GM12878 (cell line): ENCODE data around the gene NT5C1A. TPM values are rescaled to one million over a fixed set of nuclear protein-coding genes. Genes with fewer than 3 reads are reported as not detected.

Experiments used
- ATAC-seq: fragments of 200-7000 bp; cut with Tn5 transposase; 3 replicates; pipeline ENCODE4 v1.9.1; 2020; ENCODE audit warnings: mild to moderate bottlenecking, moderate library complexity
- BruUV-seq: library from RNA; stranded (reverse); fragments of 400-500 nt; replicated peaks from 2 replicates; lab custom pipeline; 2021; lab: Mats Ljungman, UMichigan
- CTCF ChIA-PET: fragments of 300-600 bp; sonication (Branson Sonifier 250); formaldehyde crosslinking; extraction: SDS; loops from one replicate; lab custom pipeline; 2021; ENCODE audit warnings: inconsistent platforms; lab: Yijun Ruan, JAX
- POLR2A ChIA-PET: fragments of 350-600 bp; formaldehyde crosslinking; extraction: SDS; loops from one replicate; lab custom pipeline; 2021; ENCODE audit warnings: inconsistent platforms; lab: Charles Lee
- RAD21 ChIA-PET: fragments of 300-600 bp; sonication (Branson Sonifier 250); formaldehyde crosslinking; loops from one replicate; lab custom pipeline; 2023; ENCODE audit warnings: antibody characterized with exemption; ENCODE audit not compliant: unreplicated experiment; lab: Charles Lee
- SMC1A ChIA-PET: fragments of 300-600 bp; sonication (Branson Sonifier 250); formaldehyde crosslinking; loops from one replicate; lab custom pipeline; 2023; ENCODE audit not compliant: unreplicated experiment, uncharacterized antibody; lab: Charles Lee
- DNase-seq: peaks from one replicate; pipeline ENCODE4 v3.0.0-alpha.2; 2011; ENCODE audit warnings: low read depth, low spot score
- FAIRE-seq: peaks from 3 replicates; lab custom pipeline; 2011; peaks lifted over from hg19 to GRCh38; lab: Jason Lieb, UNC
- H2AFZ ChIP-seq: 2 replicates; pipeline ENCODE4 v1.6.0; 2011; ENCODE audit warnings: low read depth, low read length, control low read depth; ENCODE audit not compliant: control insufficient read depth
- H3K27ac ChIP-seq: 2 replicates; pipeline ENCODE4 v1.5.1; 2011; ENCODE audit warnings: control low read depth; ENCODE audit not compliant: control insufficient read depth, insufficient read depth
- H3K27me3 ChIP-seq, 2 experiments: replicated peaks in 1 of 2; 2 replicates each; pipeline versions ENCODE4 v1.6.0 to v1.6.1; 2011; ENCODE audit warnings: low read length in 1 of 2; ENCODE audit not compliant: control insufficient read depth in 2 of 2, insufficient read depth in 2 of 2
- H3K36me3 ChIP-seq, 2 experiments: 2 replicates each; pipeline ENCODE4 v1.5.1; 2011; ENCODE audit warnings: low read length in 1 of 2; ENCODE audit not compliant: control insufficient read depth in 2 of 2, insufficient read depth in 2 of 2
- H3K4me1 ChIP-seq: 2 replicates; pipeline ENCODE4 v1.6.1; 2011; ENCODE audit warnings: mild to moderate bottlenecking, low read length, moderate library complexity, mixed read lengths; ENCODE audit not compliant: control insufficient read depth, insufficient read depth
- H3K4me2 ChIP-seq: 2 replicates; pipeline ENCODE4 v1.6.0; 2011; ENCODE audit warnings: control low read depth; ENCODE audit not compliant: control insufficient read depth, insufficient read depth
- H3K4me3 ChIP-seq: fragments of 200-600 bp; sonication (generic); 2 replicates; pipeline ENCODE4 v1.5.1; 2016
- H3K79me2 ChIP-seq: 2 replicates; pipeline ENCODE4 v1.6.0; 2011; ENCODE audit warnings: low read length; ENCODE audit not compliant: control insufficient read depth, insufficient read depth
- H3K9ac ChIP-seq: 2 replicates; pipeline ENCODE4 v1.8.0; 2011; ENCODE audit warnings: low read length, control low read depth, mixed read lengths; ENCODE audit not compliant: control insufficient read depth, insufficient read depth
- H3K9me3 ChIP-seq: replicated peaks from 3 replicates; pipeline ENCODE4 v1.5.1; 2011; ENCODE audit warnings: mild to moderate bottlenecking, low read length; ENCODE audit not compliant: control insufficient read depth, insufficient read depth
- H4K20me1 ChIP-seq: 2 replicates; pipeline ENCODE4 v1.6.0; 2011; ENCODE audit not compliant: control insufficient read depth, insufficient read depth
- CEBPB ChIP-seq, 2 experiments: fragments of 150-350 bp in 1 of 2; IDR thresholded peaks; 2 replicates each; pipeline ENCODE4 v1.6.1; 2012 to 2014; ENCODE audit warnings: low read depth in 2 of 2, low read length in 2 of 2, borderline replicate concordance in 1 of 2, inconsistent platforms in 1 of 2
- CHD2 ChIP-seq: IDR thresholded peaks from 2 replicates; pipeline ENCODE4 v1.6.1; 2011; ENCODE audit warnings: low read depth, low read length, improper control_type of control experiment, borderline replicate concordance
- E2F4 ChIP-seq: IDR thresholded peaks from 2 replicates; pipeline ENCODE4 v1.6.1; 2012; ENCODE audit warnings: low read depth, low read length, improper control_type of control experiment
- HDAC6 ChIP-seq: fragments of 200-600 bp; sonication (generic); IDR thresholded peaks from one replicate; pipeline ENCODE4 v1.8.0; 2017; ENCODE audit warnings: antibody characterized with exemption; ENCODE audit not compliant: unreplicated experiment
- IKZF1 ChIP-seq: fragments of 450-650 bp; conservative IDR thresholded peaks from 2 replicates; pipeline ENCODE4 v1.6.1; 2017; ENCODE audit warnings: antibody characterized with exemption, mild to moderate bottlenecking
- IRF3 ChIP-seq: fragments of 450-650 bp; IDR thresholded peaks from 2 replicates; pipeline ENCODE4 v1.6.1; 2014; ENCODE audit warnings: mild to moderate bottlenecking
- KLF5 ChIP-seq: fragments of 450-650 bp; IDR thresholded peaks from 2 replicates; pipeline ENCODE4 v1.6.1; 2014; ENCODE audit warnings: mild to moderate bottlenecking; ENCODE audit not compliant: partially characterized antibody
- MYB ChIP-seq: fragments of 150-350 bp; IDR thresholded peaks from 2 replicates; pipeline ENCODE4 v1.6.1; 2014; ENCODE audit warnings: mild to moderate bottlenecking, low read depth, low read length, borderline replicate concordance
- NRF1 ChIP-seq: conservative IDR thresholded peaks from 2 replicates; pipeline ENCODE4 v1.6.1; 2011; ENCODE audit warnings: mild to moderate bottlenecking, low read depth, low read length, improper control_type of control experiment
- PAX8 ChIP-seq: fragments of 450-650 bp; IDR thresholded peaks from 2 replicates; pipeline ENCODE4 v1.6.1; 2017; ENCODE audit warnings: mild to moderate bottlenecking, moderate library complexity
- POU2F2 ChIP-seq: IDR thresholded peaks from 3 replicates; pipeline ENCODE4 v1.6.1; 2011; ENCODE audit warnings: low read depth, mild to moderate bottlenecking, low read length, borderline replicate concordance
- PRDM15 ChIP-seq: fragments of 450-650 bp; formaldehyde crosslinking; IDR thresholded peaks from 2 replicates; pipeline ENCODE4 v1.4.0; 2020; ENCODE audit warnings: mild to moderate bottlenecking, moderate library complexity
- SMAD5 ChIP-seq: IDR thresholded peaks from 2 replicates; pipeline ENCODE4 v1.6.1; 2016; ENCODE audit warnings: antibody characterized with exemption, low read depth
- SMC3 ChIP-seq: IDR thresholded peaks from 2 replicates; pipeline ENCODE4 v1.6.1; 2011; ENCODE audit warnings: low read length, improper control_type of control experiment, borderline replicate concordance
- ZBTB4 ChIP-seq: fragments of 450-650 bp; formaldehyde crosslinking; IDR thresholded peaks from 2 replicates; pipeline ENCODE4 v1.4.0; 2022; ENCODE audit warnings: mild to moderate bottlenecking, moderate library complexity
- WGBS: methylation state at CpG from one replicate; pipeline ENCODE4 v1.1.6; 2016; ENCODE audit warnings: low lambda C conversion rate; ENCODE audit not compliant: insufficient replicate concordance, insufficient coverage; ENCODE audit errors: missing lambda C conversion rate; 5-methylcytosine and 5-hydroxymethylcytosine counted together
- in situ Hi-C: fragments of 300-500 bp; cut with MboI; formaldehyde crosslinking; loops from 9 replicates; pipeline ENCODE4 v1.14.3; 2018; ENCODE audit warnings: mixed read lengths
- intact Hi-C: fragments of 100-400 bp; cut with micrococcal nuclease; formaldehyde crosslinking; loops from one replicate; pipeline ENCODE4 v1.14.2; 2022; ENCODE audit not compliant: unreplicated experiment
- polyA plus RNA-seq, 11 experiments: library from polyadenylated mRNA; depleted of rRNA in 4 of 11; unstranded in 6 of 11; stranded (reverse) in 5 of 11; fragments of >200 nt; fragmentation: Nextera tagmentation in 4 of 11; fragmentation: Illumina TruSeq in 1 of 11; extraction: Ambion mirVana in 4 of 11; extraction: Trizol in 1 of 11; gene quantifications; 1 replicate in 1 of 11; 2 replicates in 10 of 11; pipeline versions ENCODE4 v1.2.1 to v1.2.3, GENCODE V29; 2011 to 2016; ENCODE audit warnings: inconsistent platforms in 2 of 11, missing spikeins in 2 of 11, low read depth in 1 of 11
- total RNA-seq, 4 experiments: library from RNA; depleted of rRNA in 3 of 4; stranded (reverse); fragments of >200 nt in 3 of 4; fragmentation: Illumina TruSeq in 1 of 4; extraction: Trizol in 1 of 4; gene quantifications; 2 replicates each; pipeline versions ENCODE4 v1.2.1 to v1.2.3, GENCODE V29; 2013 to 2021

NT5C1A gene
- total and polyA plus RNA-seq, 10 of the 15 experiments (the other 5 are each of a cell fraction or from before 2014, with no cell fraction given), result 0.05 to 0.77 (median 0.22) TPM; not detected in 1

GRCh38 chr1:39673215-39673614, 1.3 kb upstream of the NT5C1A start:
- H3K79me2 ChIP-seq, result no peaks in the 10 kb centered on the region

More at GRCh38 chr1:39673215-39673614, 1.3 kb upstream of the NT5C1A start:
- no peak overlapping the region for H3K27ac ChIP-seq
- H3K4me1 ChIP-seq, result peaks cover 10% of the 10 kb centered on the region
- no peaks in the 10 kb centered on the region for H4K20me1 ChIP-seq
- TF ChIP-seq PAX8 (no peak), IRF3 (no peak), ZBTB4 (CRISPR knock-in tag) (no peak), CEBPB (IDR thresholded peaks at IDR 0.05; ENCODE audit: borderline replicate concordance in 1 of 2, low read depth in 2 of 2, low read length in 2 of 2) (no peak), MYB (no peak), HDAC6 (no peak), CHD2 (no peak), PRDM15 (CRISPR knock-in tag) (no peak), IKZF1 (no peak), SMC3 (no peak), NRF1 (no peak), E2F4 (no peak), KLF5 (no peak), SMAD5 (no peak), POU2F2 (no peak)
- POLR2A ChIA-PET, result no interaction called here
- CTCF ChIA-PET, result interaction anchor here (1.1 to 14.2 kb wide), 19 partner anchors 7 to 246 kb away, joined by 3 to 244 read pairs (median 8); partner anchors contain the start of gene MYCL
- no peaks in the 10 kb centered on the region; the same call in 2 of the 3 replicates for H3K9me3 ChIP-seq
- intact Hi-C loops, result loop anchor here (2.0 kb wide), 1 partner anchor 48 kb away; no protein-coding TSS in a partner anchor
- 65% methylated on average over 3 of the region's 3 CpGs for WGBS
- no peak for DNase-seq
- H2AFZ ChIP-seq, result no peak overlapping the region
- H3K27me3 ChIP-seq, result peaks cover 0 to 5% of the 10 kb centered on the region in 2 experiments; a peak in 2 of 4 replicates
- H3K4me3 ChIP-seq, result no peak overlapping the region
- no TSS peak for BruUV-seq
- no peak overlapping the region for H3K4me2 ChIP-seq
- FAIRE-seq, result no peak
- in situ Hi-C loops, result no loop called here
- RAD21 ChIA-PET, result interaction anchor here (1.2 to 3.0 kb wide), 3 partner anchors 15 to 67 kb away, joined by 3 to 10 read pairs (median 4); no protein-coding TSS in a partner anchor
- H3K9ac ChIP-seq, result no peak overlapping the region
- ATAC-seq, result no peak
- H3K36me3 ChIP-seq, result no peaks in the 10 kb centered on the region
- SMC1A ChIA-PET, result interaction anchor here (0.8 to 1.8 kb wide), 6 partner anchors 15 to 412 kb away, joined by 3 to 5 read pairs (median 4); no protein-coding TSS in a partner anchor
